Measurements from ENCODE around the gene RASSF1. TPM values are rescaled to one million over a fixed set of nuclear protein-coding genes. Genes with fewer than 3 reads are reported as not detected.

RASSF1 gene
- total and polyA plus RNA-seq, 10 of the 15 experiments (the other 5 are each of a cell fraction or from before 2014, with no cell fraction given), result 4.4 to 59.6 (median 37.2) TPM

DNA sequence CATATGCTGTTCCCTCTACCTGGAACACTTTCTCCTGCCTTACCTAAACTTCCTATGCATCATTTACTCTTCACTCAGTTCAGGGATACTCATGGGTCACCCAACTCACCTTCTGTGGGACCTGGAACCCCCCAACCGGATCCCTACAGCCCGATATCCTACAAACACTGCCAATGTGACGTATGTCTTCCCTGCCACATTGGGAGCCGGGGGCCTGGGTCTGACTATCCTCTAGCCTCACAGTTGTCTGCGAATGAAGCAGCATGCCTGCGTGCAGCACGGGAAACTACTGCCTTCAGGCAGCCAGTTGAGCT is 9.5 kb upstream of the RASSF1 start:
- no peak for ATAC-seq

More for the DNA sequence above, 9.5 kb upstream of the RASSF1 start:
- peak overlapping the region; percentile 86 for H3K27ac ChIP-seq (ENCODE audit: control insufficient read depth, insufficient read depth)
- 1% methylated on average over 7 of the region's 7 CpGs for WGBS (ENCODE audit: insufficient coverage, insufficient replicate concordance, low lambda C conversion rate, missing lambda C conversion rate)
- ChIA-PET CTCF (interaction anchor here (0.8 to 5.4 kb wide), 9 partner anchors 12 to 1039 kb away, joined by 3 to 65 read pairs (median 3); partner anchors contain the start of genes CISH and RASSF1), POLR2A (interaction anchor here (0.7 to 4.3 kb wide), 11 partner anchors 10 to 219 kb away, joined by 3 to 84 read pairs (median 5); partner anchors contain the start of genes C3orf18, HEMK1, HYAL3 and IFRD2), RAD21 (ENCODE audit: unreplicated experiment) (interaction anchor here (0.8 to 2.8 kb wide), 7 partner anchors 9 to 266 kb away, joined by 3 to 16 read pairs (median 5); partner anchors contain the start of genes CISH, HYAL3, MAPKAPK3 and NAA80), SMC1A (ENCODE audit: uncharacterized antibody, unreplicated experiment) (interaction anchor here (0.8 to 1.8 kb wide), 3 partner anchors 9 to 52 kb away, joined by 3 to 8 read pairs (median 4); partner anchors contain the start of gene TMEM115)
- no peaks in the 10 kb centered on the region for H4K20me1 ChIP-seq (ENCODE audit: control insufficient read depth, insufficient read depth)
- TF ChIP-seq ZNF207 (IDR thresholded peaks at IDR 0.05; ENCODE audit: borderline replicate concordance) (no peak), CHD4 (IDR thresholded peaks at IDR 0.05) (no peak), NFYB (IDR thresholded peaks at IDR 0.05; ENCODE audit: insufficient read depth, low read depth, low read length) (no peak), EED (IDR thresholded peaks at IDR 0.05; ENCODE audit: low read depth) (no peak; the same call in 1 of the 2 replicates), ESRRA (IDR thresholded peaks at IDR 0.05; ENCODE audit: low read length) (no peak), NFIC (IDR thresholded peaks at IDR 0.05; ENCODE audit: low read depth, low read length) (no peak), BMI1 (IDR thresholded peaks at IDR 0.05; ENCODE audit: borderline replicate concordance) (no peak), BHLHE40 (IDR thresholded peaks at IDR 0.05; ENCODE audit: borderline replicate concordance in 1 of 2, low read depth in 2 of 2, low read length in 1 of 2) (no peak), SMARCA5 (IDR thresholded peaks at IDR 0.05) (no peak), IKZF1 (conservative IDR thresholded peaks at IDR 0.05) (no peak)
- TF ChIP-seq, protein P1, sequence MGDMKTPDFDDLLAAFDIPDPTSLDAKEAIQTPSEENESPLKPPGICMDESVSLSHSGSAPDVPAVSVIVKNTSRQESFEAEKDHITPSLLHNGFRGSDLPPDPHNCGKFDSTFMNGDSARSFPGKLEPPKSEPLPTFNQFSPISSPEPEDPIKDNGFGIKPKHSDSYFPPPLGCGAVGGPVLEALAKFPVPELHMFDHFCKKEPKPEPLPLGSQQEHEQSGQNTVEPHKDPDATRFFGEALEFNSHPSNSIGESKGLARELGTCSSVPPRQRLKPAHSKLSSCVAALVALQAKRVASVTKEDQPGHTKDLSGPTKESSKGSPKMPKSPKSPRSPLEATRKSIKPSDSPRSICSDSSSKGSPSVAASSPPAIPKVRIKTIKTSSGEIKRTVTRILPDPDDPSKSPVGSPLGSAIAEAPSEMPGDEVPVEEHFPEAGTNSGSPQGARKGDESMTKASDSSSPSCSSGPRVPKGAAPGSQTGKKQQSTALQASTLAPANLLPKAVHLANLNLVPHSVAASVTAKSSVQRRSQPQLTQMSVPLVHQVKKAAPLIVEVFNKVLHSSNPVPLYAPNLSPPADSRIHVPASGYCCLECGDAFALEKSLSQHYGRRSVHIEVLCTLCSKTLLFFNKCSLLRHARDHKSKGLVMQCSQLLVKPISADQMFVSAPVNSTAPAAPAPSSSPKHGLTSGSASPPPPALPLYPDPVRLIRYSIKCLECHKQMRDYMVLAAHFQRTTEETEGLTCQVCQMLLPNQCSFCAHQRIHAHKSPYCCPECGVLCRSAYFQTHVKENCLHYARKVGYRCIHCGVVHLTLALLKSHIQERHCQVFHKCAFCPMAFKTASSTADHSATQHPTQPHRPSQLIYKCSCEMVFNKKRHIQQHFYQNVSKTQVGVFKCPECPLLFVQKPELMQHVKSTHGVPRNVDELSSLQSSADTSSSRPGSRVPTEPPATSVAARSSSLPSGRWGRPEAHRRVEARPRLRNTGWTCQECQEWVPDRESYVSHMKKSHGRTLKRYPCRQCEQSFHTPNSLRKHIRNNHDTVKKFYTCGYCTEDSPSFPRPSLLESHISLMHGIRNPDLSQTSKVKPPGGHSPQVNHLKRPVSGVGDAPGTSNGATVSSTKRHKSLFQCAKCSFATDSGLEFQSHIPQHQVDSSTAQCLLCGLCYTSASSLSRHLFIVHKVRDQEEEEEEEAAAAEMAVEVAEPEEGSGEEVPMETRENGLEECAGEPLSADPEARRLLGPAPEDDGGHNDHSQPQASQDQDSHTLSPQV (IDR thresholded peaks at IDR 0.05), result no peak
- TF ChIP-seq, protein P2, sequence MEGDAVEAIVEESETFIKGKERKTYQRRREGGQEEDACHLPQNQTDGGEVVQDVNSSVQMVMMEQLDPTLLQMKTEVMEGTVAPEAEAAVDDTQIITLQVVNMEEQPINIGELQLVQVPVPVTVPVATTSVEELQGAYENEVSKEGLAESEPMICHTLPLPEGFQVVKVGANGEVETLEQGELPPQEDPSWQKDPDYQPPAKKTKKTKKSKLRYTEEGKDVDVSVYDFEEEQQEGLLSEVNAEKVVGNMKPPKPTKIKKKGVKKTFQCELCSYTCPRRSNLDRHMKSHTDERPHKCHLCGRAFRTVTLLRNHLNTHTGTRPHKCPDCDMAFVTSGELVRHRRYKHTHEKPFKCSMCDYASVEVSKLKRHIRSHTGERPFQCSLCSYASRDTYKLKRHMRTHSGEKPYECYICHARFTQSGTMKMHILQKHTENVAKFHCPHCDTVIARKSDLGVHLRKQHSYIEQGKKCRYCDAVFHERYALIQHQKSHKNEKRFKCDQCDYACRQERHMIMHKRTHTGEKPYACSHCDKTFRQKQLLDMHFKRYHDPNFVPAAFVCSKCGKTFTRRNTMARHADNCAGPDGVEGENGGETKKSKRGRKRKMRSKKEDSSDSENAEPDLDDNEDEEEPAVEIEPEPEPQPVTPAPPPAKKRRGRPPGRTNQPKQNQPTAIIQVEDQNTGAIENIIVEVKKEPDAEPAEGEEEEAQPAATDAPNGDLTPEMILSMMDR (IDR thresholded peaks at IDR 0.05 in 2 of 3, conservative IDR thresholded peaks at IDR 0.05 in 1 of 3; ENCODE audit: control insufficient read depth in 2 of 3, extremely low read depth in 1 of 3, insufficient read depth in 1 of 3, low read depth in 3 of 3, low read length in 3 of 3), result no peak
- no peaks in the 10 kb centered on the region for H3K9me3 ChIP-seq (replicated peaks; ENCODE audit: control insufficient read depth, insufficient read depth, low read length)
- H3K4me2 ChIP-seq (ENCODE audit: control insufficient read depth, insufficient read depth), result peak overlapping the region; percentile 99
- TSS peak; percentile 79 for BruUV-seq (replicated peaks)
- intact Hi-C loops (cut with micrococcal nuclease; ENCODE audit: unreplicated experiment) (no loop called here), in situ Hi-C loops (cut with MboI) (loop anchor here (10.0 kb wide), 1 partner anchor 1035 kb away; the partner anchor contains the start of gene MANF)
- peaks cover 20% of the 10 kb centered on the region for H3K79me2 ChIP-seq (ENCODE audit: control insufficient read depth, insufficient read depth, low read length)
- no peak for FAIRE-seq
- no peaks in the 10 kb centered on the region for H3K27me3 ChIP-seq (replicated peaks in 1 of 2; ENCODE audit: control insufficient read depth in 2 of 2, insufficient read depth in 2 of 2, low read length in 1 of 2)
- DNase-seq (ENCODE audit: low read depth, low spot score), result no peak
- peaks cover 8 to 13% of the 10 kb centered on the region in 2 experiments; a peak in 2 of 4 replicates for H3K36me3 ChIP-seq (ENCODE audit: control insufficient read depth in 2 of 2, insufficient read depth in 2 of 2, low read length in 1 of 2)
- H2AFZ ChIP-seq (ENCODE audit: control insufficient read depth, low read depth, low read length), result peak overlapping the region; percentile 99
- peak overlapping the region; percentile 83 for H3K4me3 ChIP-seq
- peaks cover 26% of the 10 kb centered on the region for H3K4me1 ChIP-seq (ENCODE audit: control insufficient read depth, insufficient read depth, low read length)
- peak overlapping the region; percentile 73 for H3K9ac ChIP-seq (ENCODE audit: control insufficient read depth, insufficient read depth, low read length)

All from GM12878 (cell line).